Measurements from ENCODE around the gene TCERG1L.
"Not testable (repeated sequence)": the region's sequence is repeated elsewhere in the genome, so short reads cannot be mapped to it uniquely, and the experiment has no call there.

The TCERG1L gene

GRCh38 chr10:131142517-131143380 lies 168.8 kb downstream of the TCERG1L start:
- no peak for TF ChIP-seq ZNF274 (IDR thresholded peaks at IDR 0.05; ENCODE audit: low read depth, low read length)
- H3K4me3 ChIP-seq (ENCODE audit: low read length), result no peak overlapping the region

- no peak for TF ChIP-seq ZNF274 (IDR thresholded peaks at IDR 0.05; ENCODE audit: low read depth, low read length)
- H3K4me3 ChIP-seq (ENCODE audit: low read length), result no peak overlapping the region
Observed at GRCh38 chr10:131141645-131142516, 169.6 kb downstream of the TCERG1L start.

- TF ChIP-seq ZNF274 (IDR thresholded peaks at IDR 0.05; ENCODE audit: low read depth, low read length), result no peak
- H3K4me3 ChIP-seq (ENCODE audit: low read length), result no peak overlapping the region
Observed at GRCh38 chr10:131141207-131141606, 170.3 kb downstream of the TCERG1L start.

- H3K4me3 ChIP-seq (ENCODE audit: low read length), result no peak overlapping the region
- TF ChIP-seq ZNF274 (IDR thresholded peaks at IDR 0.05; ENCODE audit: low read depth, low read length), result no peak
Observed at GRCh38 chr10:131140606-131141005, 170.9 kb downstream of the TCERG1L start.

GRCh38 chr10:131137223-131137622 lies 174.3 kb downstream of the TCERG1L start:
- no peak for TF ChIP-seq ZNF274 (IDR thresholded peaks at IDR 0.05; ENCODE audit: low read depth, low read length)
- H3K4me3 ChIP-seq (ENCODE audit: low read length), result no peak overlapping the region

- not testable (repeated sequence) for H3K4me3 ChIP-seq (ENCODE audit: low read length)
Observed at GRCh38 chr10:131136336-131136735, 175.2 kb downstream of the TCERG1L start.

GRCh38 chr10:131135716-131136115 lies 175.8 kb downstream of the TCERG1L start:
- H3K4me3 ChIP-seq (ENCODE audit: low read length), result no peak overlapping the region
- TF ChIP-seq ZNF274 (IDR thresholded peaks at IDR 0.05; ENCODE audit: low read depth, low read length), result no peak

- no peak for TF ChIP-seq ZNF274 (IDR thresholded peaks at IDR 0.05; ENCODE audit: low read depth, low read length)
- H3K4me3 ChIP-seq (ENCODE audit: low read length), result no peak overlapping the region
Observed at GRCh38 chr10:131134651-131135050, 176.9 kb downstream of the TCERG1L start.

- no peak for TF ChIP-seq ZNF274 (IDR thresholded peaks at IDR 0.05; ENCODE audit: low read depth, low read length)
- H3K4me3 ChIP-seq (ENCODE audit: low read length), result no peak overlapping the region
Observed at GRCh38 chr10:131134001-131134576, 177.4 kb downstream of the TCERG1L start.

GRCh38 chr10:131132681-131133080 lies 178.8 kb downstream of the TCERG1L start:
- no peak for TF ChIP-seq ZNF274 (IDR thresholded peaks at IDR 0.05; ENCODE audit: low read depth, low read length)

GRCh38 chr10:131131726-131132591 lies 179.6 kb downstream of the TCERG1L start:
- no peak for TF ChIP-seq ZNF274 (IDR thresholded peaks at IDR 0.05; ENCODE audit: low read depth, low read length)
- H3K4me3 ChIP-seq (ENCODE audit: low read length), result no peak overlapping the region

More at GRCh38 chr10:131132681-131133080, 178.8 kb downstream of the TCERG1L start:
- H3K4me3 ChIP-seq (ENCODE audit: low read length), result no peak overlapping the region

GRCh38 chr10:131130025-131130424 lies 181.5 kb downstream of the TCERG1L start:
- H3K4me3 ChIP-seq (ENCODE audit: low read length), result no peak overlapping the region
- TF ChIP-seq ZNF274 (IDR thresholded peaks at IDR 0.05; ENCODE audit: low read depth, low read length), result no peak

GRCh38 chr10:131129544-131129943 lies 182.0 kb downstream of the TCERG1L start:
- H3K4me3 ChIP-seq (ENCODE audit: low read length), result no peak overlapping the region
- TF ChIP-seq ZNF274 (IDR thresholded peaks at IDR 0.05; ENCODE audit: low read depth, low read length), result no peak

GRCh38 chr10:131128731-131129130 lies 182.8 kb downstream of the TCERG1L start:
- H3K4me3 ChIP-seq (ENCODE audit: low read length), result no peak overlapping the region
- TF ChIP-seq ZNF274 (IDR thresholded peaks at IDR 0.05; ENCODE audit: low read depth, low read length), result no peak

Data from GM08714 (cell line).